Measurements from ENCODE around the gene PITPNM1.

Gene PITPNM1

DNA sequence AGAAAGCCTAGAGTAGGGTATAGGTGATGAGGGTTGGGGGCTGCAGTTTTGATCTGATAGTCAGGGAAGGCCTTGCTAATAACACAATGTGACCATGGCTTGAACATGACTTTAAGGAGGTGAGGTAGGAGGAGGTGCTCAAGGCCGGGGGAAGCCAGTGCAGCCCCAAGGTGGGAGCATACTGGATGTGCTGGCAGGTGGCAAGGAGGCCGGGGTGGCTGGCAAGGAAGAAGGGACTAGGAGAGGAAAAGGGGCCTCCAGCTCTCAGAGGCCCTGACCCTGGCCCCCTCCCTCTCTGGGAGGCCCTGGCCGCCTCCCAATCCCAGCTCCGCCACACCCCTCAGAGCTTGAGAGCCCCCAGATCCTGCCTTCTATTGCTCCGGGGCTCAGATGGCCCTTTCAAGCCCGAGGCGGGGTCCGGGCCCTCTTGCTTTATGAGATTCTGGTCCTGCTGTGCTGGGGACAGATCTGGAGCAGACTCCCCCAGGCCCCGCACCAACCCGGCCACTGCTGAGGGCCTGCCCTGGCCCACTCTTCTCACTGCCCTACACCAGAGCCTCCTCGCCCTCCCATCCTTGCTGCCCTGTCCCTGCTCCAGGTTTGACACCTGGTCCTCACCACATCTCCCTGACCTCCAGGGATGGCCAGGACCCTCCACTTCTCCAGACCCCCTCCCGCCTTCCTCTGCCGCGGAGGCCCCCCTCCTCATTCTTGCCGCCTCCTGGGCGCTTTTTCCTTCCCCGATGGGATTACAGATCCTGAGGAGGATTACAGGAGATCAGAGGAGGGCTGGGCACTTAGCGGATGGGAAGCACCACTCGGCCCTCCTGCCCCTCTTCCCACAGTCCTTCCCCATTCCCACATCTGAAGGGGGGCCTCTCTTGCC is 1.8 kb downstream of the PITPNM1 start:
- DNase-seq (ENCODE audit: low read depth), result no peak

DNA sequence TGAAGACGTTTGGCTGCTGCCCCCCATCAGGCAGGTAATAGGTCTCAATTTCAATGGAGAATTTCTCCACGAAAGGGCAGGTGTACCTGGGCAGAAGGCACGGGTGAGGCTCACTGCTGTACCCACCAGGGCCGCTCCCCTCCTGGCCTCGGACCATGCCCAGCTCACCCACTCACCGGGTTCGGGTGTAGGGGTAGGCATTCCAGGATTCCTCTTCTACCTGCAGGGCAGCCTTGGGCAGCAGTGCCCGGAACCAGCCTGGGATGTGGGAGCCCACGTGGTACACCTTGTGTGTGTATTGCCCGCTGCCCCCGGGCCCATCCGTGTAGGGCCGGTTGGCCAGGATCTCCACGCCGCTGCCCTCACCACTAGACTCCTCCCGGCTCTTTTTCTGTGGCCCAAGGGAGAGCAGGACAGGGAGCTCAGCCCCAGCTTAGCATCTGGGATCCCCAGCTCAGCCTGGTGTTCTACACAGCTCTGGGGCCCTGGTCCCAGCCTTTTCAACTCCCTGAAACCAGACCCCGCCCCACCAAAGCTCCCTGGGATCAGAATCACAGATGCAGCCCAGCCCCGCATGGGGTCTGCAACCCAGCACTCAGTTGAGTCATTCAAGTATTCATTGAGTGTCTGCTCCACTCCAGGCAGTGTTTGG is 2.7 kb downstream of the PITPNM1 start:
- DNase-seq (ENCODE audit: low read depth), result no peak

DNA sequence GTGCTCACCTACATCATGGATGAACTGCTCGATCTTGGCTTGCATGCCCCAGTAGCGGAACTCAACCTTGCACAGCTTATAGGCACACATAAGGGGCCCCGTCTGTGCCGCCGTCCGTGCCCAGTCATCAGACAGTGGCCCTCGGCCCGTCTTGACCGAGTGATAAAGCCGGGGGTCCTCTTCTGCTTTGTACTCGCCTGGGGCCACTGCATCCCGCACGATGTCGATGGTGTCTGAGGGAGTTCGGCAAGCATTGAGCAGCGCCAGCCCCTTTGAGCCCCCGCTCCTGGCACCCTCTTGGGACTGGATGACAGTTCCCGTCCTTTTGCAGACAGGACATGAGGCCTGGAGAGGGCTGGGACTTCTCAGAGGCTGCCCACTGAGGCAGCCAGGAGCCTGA is 3.3 kb downstream of the PITPNM1 start:
- DNase-seq (ENCODE audit: low read depth), result no peak

DNA sequence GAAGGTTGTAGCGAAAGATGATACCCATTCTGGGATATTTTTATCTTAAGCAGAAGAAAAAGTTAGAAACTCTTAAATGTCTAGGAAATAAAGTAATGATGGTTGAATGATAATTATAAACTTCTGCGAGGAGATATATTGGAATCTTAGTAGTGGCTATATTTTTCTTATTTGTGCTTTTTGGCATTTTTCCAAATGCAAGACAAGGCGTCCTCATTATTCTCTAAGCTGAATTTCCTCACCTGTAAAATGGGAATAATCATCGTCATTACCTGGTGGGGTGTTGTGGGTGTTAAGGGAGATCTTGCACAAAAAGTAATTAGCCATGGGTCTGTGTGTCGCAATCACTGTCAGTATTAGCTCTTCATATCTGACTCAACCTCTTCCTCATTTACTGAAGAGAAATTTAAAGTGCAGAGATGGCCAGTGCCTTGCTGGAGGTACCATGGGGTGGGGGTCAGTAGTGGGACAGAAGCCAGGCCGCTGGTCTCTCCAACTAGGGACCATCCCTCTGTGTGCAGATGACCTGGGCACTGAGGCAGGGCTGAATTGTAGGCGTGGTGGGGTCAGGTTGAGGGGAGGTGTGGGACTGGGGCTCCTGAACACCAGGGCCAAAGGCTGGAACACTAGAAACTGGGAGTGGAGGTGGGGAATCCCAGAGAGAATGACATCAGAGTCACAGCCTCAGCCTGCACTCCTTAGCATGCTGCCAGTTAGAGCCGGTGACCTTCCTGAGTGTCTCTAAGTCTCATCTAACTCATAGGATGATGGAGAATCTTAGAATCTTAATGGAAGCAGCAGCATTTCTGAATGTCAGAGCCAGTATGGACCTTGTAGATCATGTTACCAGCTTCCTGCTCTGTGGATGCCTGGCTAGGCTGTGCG is 4.1 kb downstream of the PITPNM1 start:
- no peak for DNase-seq (ENCODE audit: low read depth)

DNA sequence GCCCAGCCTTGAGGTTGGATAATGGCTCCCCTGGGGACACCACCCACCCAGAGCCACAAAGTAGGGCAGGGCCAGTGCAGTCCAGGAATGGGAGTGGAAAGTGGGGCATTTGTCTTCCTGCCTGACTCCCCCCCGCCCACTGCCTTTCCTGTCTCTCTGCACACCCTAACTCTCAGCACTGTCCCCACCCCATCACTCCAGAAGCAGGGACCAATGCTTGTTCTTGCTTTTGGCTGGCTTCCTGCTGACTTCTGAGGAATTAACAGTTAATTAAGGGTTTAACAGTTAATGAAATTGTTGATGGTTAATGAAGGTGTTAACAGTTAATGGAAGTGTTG is 4.7 kb downstream of the PITPNM1 start:
- DNase-seq (ENCODE audit: low read depth), result no peak

DNA sequence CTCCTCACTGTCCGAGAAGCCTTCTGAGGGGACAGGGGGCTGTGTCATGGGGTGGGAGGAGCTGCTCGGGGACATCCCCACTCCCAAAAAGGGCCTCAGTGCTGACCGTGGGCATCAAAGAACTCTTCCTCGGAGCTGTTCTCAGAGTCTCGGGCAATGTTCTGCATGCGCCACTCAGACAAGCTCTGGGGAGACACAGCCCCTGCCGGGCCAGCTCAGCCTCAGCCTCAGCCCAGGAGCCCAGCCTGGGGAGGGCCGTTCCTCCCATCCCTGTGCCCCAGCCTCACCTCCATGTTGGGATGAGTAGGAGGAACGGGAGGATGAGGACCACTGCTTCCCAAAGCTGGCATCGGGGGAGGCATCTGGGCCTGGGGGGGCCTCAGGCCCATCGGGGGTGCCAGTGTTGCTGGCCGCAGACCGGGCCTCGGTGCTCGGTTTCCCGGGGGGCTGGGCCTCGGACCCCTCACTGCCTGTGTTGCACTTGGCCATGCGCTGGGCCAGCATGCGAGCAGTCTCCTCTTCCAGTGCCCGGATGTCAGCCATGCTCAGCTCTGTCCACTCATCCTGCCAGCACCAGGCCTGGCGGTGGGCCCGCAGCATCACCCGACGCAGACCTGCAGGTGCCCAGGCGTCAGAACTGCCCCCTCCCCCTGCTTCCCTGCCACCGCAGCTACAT is 5.2 kb downstream of the PITPNM1 start:
- no peak for DNase-seq (ENCODE audit: low read depth)

DNA sequence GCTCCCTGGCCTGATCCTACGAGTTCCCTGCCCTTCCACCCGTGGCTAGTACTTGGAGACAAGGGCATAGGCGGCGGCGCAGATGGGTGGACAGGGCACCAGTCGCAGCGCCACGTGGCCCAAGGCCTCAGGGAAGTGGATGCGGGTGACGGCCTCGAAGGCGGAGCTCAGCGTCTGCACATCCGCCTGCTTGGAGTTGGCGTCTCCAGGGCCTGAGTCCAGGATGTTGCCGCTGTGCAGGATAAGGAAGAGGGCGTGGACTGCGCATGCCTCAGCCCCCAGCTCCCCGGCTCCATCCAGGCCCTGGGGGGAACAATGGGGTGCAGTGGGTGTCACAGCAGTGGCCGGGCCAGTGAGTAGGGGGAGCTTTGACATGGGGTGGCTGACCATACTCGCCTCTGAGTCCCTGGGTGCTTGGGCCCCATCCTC is 6.6 kb downstream of the PITPNM1 start:
- DNase-seq (ENCODE audit: low read depth), result no peak

DNA sequence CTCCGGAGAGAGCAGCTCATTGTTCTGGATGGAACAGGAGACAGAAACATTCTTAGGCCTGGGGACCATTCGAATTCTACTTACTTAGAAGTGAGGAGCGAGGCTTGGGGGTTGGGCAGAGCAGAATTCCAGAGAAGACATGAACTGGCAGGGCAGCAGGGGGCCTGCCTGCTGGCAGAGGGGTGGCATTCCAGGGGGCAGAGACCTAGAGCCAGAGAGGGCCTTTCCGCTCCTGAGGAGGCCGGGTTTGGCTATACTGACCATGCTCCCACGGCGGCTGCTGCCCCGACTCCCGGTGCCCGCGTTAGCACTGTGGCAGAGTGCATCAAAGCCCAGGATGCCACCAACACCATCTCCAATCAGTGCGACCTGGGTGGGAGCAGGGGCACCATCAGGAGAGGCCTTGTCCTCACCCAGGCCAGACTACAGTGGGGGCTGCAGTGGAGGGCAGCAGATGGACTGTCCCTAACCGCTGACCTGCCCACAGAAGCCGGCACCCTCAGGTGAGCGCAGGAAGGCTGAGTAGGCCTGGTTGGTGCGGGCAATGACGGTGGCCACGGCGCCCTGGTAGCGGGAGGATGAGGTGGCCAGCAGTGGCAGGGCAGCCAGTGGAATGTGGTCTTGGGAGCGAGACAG is 7.4 kb downstream of the PITPNM1 start:
- no peak for DNase-seq (ENCODE audit: low read depth)

DNA sequence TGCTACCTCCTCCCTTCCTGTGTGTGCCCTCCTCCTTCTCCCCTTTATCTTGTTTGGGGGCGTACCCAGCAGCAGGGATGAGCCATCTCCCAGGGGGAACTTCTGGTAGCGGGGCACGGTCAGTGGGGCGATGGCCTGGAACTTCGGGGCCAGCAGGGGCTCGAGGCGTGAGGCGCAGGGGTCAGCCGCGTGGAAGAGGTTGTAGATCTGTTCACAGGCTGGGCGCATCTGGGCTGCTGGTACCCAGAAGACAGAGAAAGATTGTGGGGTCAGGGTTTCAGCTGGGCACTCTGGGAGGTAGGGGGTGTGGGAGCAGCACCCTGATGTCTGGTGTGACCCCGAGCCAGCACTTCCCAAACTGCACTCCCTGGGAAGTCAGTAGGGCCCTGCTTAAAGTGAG is 9.1 kb downstream of the PITPNM1 start:
- DNase-seq (ENCODE audit: low read depth), result no peak

DNA sequence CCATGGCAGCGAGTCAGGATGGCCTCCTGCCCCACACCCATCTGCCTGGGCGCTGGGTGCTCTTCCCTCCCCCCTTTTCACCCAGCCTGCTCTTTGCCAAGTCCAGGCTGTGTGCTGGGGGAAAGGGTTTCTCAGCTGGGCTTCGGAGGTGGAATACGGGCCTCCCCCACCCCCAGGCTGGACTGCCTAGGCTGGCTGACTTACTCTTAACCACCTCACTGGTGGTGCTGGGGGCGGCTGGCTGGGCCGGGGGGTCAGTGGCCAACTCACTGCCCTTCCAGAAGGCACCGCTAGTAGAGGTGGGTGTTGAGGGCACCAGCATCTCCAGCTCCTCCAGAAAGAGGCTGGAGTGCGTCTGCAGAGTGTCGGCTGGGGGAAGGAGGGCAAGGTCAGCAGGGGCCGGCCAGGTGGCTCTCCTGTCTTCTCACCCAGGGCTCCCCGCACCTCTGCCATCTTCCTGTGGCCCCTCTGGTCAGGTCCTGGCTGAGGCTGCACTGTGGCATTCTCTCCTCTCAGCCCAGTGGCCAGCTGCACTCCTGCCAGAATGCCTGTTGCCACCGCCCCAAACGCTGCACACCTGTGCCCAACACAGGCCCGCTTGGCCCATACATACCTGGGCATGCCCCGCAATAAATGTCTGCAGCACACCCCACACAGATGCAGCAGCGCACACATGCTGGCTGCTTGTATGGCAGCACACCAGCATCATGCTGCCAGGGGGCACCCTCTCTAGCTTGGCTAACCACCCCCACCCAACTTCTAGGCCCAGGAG is 9.7 kb downstream of the PITPNM1 start:
- DNase-seq (ENCODE audit: low read depth), result no peak

DNA sequence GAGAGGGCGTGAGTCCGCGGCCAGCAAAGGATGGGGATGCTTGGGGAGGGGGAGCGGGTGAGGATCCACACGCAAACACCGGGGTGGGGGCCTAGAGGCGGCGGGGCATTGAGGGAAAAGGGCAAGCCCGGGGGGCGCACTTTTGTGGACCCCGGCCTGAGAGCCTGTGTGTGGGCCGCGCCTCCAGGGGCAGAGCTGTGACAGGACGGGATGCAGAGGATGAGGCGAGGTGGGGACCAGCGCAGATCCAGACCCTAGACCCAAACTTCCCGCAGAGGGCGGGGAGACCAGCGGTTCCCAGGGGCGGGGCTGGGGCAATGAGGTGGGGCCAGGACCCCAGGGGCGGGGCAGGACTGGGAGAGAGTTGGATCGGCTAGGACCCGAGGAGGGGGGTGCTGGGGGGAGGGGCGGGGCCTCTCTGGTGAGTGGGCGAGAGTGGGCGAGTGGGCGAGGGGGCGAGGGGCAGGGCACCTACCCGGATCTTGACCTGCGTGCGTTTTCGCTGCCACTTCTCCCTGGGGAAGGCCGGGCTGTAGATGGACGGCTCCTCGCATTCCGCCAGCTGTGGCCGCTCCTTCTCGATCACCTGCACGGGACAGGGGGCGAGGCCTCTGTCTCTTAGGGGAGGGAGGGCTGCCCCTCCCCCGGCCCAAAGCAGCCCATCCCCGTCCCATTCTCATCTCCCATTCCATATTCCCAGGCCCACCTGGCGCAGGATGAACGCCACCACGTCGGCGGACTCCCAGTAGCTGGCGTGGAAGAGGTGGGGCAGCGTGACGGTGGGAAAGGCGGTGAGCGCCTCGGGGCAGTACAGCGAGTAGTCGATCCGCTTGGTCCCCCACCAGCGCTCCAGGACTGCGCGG is 10.6 kb downstream of the PITPNM1 start:
- DNase-seq (ENCODE audit: low read depth), result no peak

DNA sequence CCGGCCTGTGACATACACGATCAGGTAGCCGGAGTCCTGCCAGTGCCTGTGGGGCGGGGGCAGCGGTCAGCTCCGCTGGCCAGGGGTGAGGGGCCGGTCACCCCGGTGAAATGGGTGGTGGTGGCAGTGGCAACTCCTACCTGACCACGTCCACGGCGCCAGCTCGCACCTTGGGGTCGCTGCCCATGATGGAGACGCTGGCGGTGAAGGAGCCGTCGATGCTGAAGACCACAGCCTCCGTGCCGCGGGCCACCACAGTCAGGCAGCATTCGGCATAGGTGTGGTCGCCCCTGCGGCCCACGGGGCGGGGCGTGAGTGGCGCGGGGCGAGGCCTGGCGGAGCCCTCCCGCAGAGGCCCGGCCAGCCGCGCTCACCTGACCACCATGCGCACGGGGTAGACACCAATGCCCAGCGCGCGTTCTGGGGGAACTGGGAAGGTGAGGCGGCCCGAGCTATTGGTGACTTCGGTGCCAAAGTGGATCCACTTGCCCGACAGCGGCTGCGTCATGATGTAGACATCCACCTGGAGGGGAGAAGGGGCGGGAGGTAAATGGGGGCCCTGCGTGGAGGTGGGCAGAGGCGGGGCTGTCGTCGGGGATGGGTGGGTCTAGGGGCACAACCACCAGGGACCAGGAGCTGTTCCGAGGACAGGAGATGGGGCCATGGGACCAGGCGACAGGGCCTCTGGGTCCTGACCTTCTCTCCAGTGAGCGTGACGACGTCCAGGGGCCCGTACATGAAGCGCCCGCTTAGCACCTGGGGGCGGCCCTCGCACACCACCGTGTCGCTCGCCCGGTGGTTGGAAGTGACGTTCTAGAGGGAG is 11.4 kb downstream of the PITPNM1 start:
- DNase-seq (ENCODE audit: low read depth), result no peak

DNA sequence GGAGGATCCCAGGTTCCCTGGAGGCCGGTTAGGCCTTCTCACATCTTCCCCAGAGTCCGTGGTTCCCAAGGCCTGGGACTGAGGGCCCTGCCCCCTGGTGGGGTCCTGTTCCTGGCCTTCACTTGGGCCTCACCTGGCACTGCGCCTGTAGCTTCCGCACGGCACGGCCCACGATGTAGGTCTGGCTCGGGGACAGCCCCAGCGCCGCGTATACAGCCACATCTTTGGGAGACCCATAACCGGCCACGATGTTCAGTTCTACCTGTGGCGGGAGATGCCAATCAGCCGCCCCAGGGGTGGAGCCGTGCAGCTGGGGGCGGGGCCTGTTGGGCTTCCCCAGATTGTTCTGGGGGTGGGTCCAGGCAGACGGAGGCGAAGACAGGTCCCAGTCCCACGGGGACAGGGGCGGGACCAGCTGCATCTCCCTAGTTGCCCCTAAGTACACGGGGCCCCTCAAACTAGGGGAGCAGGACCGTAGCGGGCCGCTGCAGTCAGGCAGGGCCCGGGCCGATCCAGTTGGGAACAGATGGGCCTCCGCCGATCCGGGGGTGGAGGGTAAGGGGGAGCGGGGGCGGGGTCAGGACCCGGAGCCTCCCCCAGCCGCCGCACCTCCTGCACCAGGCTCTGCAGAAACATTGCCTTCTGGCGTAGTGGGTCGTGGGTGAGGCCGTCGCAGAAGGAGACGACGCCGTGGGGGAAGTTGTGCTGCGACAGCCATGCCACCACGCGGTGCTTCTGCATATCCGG is 12.2 kb downstream of the PITPNM1 start:
- DNase-seq (ENCODE audit: low read depth), result no peak

DNA sequence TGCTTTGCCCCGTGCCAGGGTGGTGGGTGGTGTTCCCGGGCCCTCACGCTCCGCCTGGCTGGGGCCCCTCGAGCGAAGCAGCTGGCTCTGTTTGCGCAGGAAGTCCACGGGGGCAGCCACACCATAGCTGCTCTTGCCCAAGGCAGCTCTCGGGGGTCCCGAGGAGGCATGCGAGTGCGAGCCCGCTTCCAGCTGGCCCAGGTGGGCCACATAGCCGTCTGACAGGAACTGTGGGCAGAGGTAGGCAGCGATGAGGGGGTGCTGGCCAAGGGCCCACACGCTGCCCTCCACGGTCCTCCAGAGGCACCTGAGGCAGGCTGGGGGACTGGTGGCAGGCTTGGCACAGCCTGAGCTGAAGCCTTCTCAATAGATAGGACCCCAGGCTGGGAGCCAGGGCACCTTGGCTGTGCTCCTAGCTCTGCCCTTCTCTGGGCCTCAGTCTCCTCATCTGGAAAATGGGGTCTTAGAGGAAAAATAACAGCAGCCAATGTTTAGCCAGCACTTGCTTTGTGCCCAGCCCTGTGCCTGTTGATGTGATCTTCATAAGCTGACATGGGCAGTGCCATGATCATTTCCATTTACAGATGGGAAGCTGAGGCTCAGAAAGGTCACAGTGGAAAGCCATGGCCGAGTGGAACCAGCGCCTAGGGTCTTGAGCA is 13.0 kb downstream of the PITPNM1 start:
- no peak for DNase-seq (ENCODE audit: low read depth)

DNA sequence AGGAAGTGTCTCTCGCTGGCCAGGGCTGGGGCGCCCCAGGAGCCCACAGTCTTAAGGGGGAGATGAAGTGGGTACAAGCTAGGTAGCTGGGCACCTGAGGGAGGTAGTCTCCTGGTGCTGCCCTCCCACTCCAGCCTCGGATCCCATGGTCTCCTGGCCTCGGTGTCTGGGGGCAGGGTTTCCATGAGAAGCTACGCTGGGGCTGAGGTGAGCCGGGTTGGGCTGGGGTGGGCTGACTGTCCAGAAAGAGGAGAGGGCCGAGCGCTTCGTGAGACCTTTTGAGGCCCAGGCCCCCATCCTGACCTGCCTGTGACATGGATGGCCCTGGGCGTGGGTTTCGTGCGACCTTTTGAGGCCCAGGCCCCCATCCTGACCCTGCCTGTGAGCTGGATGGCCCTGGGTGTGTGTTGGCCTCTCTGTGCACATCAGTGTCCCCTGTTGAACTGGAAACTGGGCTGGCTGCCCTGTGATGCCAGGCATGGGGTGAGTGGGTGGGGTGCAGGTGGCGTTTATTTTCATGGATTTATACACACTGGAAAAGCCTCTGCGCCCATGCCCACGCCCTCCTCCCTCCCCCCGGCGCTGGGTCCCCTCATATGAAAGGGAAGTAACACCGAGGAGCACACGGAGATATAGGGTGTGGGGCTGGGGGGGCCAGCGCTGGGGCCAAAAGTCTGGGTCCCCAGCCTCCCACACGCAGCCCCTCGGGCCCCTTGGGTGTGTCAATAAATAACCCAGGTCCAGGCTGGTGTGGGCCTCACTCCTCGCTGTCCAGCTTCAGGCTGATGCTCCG is 13.7 kb downstream of the PITPNM1 start:
- DNase-seq (ENCODE audit: low read depth), result no peak

DNA sequence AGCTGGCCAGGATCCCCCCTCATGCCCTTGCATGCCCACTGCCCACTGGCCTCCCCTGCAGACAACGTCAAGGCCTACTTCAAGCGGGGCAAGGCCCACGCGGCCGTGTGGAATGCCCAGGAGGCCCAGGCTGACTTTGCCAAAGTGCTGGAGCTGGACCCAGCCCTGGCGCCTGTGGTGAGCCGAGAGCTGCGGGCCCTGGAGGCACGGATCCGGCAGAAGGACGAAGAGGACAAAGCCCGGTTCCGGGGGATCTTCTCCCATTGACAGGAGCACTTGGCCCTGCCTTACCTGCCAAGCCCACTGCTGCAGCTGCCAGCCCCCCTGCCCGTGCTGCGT is 14.5 kb downstream of the PITPNM1 start:
- DNase-seq (ENCODE audit: low read depth), result no peak

Data from T follicular helper cell (primary cell).